ENCODE measurements around the gene PPP1R1C. TPM values are rescaled to one million over a fixed set of nuclear protein-coding genes. Genes with fewer than 3 reads are reported as not detected.

PPP1R1C gene
- total RNA-seq, 4 donors from 2014 or later, result 1.5 to 6.3 TPM; not detected in 2

DNA sequence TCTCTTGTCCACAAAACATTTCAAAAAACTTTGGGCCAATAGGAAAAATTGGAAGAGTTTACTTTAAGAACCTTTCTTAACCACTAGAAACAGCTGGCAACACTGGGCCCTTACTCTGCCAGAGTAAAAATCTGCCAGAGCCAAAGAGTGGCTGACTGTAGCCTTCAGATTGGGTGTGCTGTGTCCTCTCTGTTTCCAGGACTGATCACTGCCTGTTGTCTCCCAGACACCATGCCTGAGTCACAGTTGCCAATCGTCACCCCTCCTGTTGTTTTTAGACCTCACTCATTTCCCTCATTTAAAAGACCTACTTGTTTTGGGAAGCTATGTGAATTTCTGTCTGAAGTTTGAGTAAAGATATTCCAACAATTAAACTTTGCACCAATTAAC is 159.1 kb downstream of the PPP1R1C start:
- WGBS, 2 donors, result 13 to 19% methylated on average over 1 of the region's 1 CpG
- no peak for DNase-seq (ENCODE audit: low spot score in 2 of 2)
- no peak for TF ChIP-seq POLR2A (IDR thresholded peaks at IDR 0.05)
- TF ChIP-seq, protein P1, sequence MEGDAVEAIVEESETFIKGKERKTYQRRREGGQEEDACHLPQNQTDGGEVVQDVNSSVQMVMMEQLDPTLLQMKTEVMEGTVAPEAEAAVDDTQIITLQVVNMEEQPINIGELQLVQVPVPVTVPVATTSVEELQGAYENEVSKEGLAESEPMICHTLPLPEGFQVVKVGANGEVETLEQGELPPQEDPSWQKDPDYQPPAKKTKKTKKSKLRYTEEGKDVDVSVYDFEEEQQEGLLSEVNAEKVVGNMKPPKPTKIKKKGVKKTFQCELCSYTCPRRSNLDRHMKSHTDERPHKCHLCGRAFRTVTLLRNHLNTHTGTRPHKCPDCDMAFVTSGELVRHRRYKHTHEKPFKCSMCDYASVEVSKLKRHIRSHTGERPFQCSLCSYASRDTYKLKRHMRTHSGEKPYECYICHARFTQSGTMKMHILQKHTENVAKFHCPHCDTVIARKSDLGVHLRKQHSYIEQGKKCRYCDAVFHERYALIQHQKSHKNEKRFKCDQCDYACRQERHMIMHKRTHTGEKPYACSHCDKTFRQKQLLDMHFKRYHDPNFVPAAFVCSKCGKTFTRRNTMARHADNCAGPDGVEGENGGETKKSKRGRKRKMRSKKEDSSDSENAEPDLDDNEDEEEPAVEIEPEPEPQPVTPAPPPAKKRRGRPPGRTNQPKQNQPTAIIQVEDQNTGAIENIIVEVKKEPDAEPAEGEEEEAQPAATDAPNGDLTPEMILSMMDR (IDR thresholded peaks at IDR 0.05), result no peak
- no peak overlapping the region for H3K4me3 ChIP-seq (ENCODE audit: low read depth, poor library complexity, severe bottlenecking)
- intact Hi-C loops (cut with DNase I; ENCODE audit: low total_unique reads), result no loop called here

DNA sequence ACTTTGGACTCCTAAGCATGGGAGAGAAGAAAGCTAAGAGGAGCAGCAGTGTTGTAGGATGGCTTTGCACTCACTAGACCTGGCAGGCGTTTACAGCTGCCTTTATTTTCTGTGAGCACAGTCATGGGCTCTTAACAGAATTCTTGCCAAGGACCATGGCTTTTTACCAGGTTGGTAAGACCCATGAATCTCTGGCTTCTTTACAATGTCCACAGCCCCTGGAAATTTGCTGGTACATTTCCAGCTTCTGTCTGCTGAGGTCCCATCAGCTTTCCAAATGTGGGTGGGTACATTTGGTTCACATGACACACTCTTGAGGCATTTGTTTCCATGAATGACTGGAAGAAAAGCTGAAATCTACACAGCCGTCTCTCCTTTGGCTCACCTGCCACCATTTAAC is 162.7 kb downstream of the PPP1R1C start:
- DNase-seq (ENCODE audit: low spot score in 2 of 2), result no peak
- TF ChIP-seq POLR2A (IDR thresholded peaks at IDR 0.05), result no peak
- TF ChIP-seq, protein P1 (IDR thresholded peaks at IDR 0.05), result no peak
- no peak overlapping the region for H3K4me3 ChIP-seq (ENCODE audit: low read depth, poor library complexity, severe bottlenecking)
- WGBS, 2 donors, result 35 to 44% methylated on average over 2 of the region's 2 CpGs
- intact Hi-C loops (cut with DNase I; ENCODE audit: low total_unique reads), result no loop called here

DNA sequence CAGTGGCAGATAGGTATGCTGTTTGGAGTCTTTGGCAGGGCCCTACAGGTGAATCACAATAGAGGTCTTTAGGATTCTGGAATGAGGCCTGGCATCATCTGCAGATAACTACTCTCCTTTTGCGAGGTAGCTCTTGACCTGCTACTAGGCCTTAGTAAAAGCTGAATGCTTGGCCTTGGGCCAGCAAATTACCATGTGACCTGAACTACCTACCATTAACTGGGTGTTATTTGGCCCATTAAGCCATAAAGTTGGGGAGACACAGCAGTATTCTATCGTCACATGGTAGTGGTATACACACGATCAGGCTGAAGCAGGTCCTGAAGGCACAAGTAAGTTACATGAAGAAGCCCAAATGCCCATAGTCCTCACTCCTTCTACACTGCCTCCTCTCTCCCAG is 178.2 kb downstream of the PPP1R1C start:
- WGBS, 2 donors, result 75 to 84% methylated on average over 3 of the region's 3 CpGs
- H3K4me3 ChIP-seq (ENCODE audit: low read depth, poor library complexity, severe bottlenecking), result no peak overlapping the region
- TF ChIP-seq, protein P1 (IDR thresholded peaks at IDR 0.05), result no peak
- no peak for TF ChIP-seq POLR2A (IDR thresholded peaks at IDR 0.05)
- intact Hi-C loops (cut with DNase I; ENCODE audit: low total_unique reads), result no loop called here
- no peak for DNase-seq (ENCODE audit: low spot score in 2 of 2)

DNA sequence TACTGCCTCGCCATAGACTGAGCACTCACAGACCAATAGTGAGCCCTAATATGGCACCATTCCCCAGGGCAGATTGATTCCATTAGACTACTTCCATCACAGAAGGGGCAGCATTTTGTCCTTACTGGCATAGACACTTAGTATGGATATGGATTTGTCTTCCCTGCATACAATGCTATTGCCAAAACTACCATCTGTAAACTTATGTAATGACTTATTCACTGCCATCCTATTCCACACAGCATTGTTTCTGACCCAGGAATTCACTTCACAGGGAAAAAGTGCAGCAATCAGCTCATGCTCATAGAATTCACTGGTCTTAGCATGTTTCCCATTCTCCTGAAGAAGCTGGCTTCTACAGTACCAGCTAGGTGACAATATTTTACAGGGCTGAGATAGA is 179.0 kb downstream of the PPP1R1C start:
- 80 to 100% methylated on average over 1 of the region's 1 CpG for WGBS, 2 donors

DNA sequence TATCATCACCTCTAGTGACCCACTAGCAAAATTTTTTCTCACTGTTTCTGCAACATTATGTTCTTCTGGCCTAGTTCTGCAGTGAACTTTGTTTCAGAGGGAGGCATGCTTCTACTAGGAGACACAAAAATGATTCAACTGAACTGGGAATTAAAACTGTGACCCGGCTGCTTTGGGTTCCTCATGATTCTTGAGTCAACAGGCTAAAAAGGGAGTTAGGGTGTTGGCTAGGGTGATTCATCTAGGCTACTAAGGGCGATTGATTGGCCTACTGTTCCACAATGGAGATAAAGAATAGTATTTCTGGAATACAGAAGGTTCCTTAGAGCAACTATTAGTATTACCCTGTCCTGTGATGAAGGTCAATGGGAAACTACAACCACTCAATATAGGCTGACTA is 179.5 kb downstream of the PPP1R1C start:
- H3K4me3 ChIP-seq (ENCODE audit: low read depth, poor library complexity, severe bottlenecking), result no peak overlapping the region
- intact Hi-C loops (cut with DNase I; ENCODE audit: low total_unique reads), result no loop called here
- WGBS, 2 donors, result 57 to 69% methylated on average over 2 of the region's 2 CpGs
- no peak for DNase-seq (ENCODE audit: low spot score in 2 of 2)
- TF ChIP-seq, protein P1 (IDR thresholded peaks at IDR 0.05), result no peak
- no peak for TF ChIP-seq POLR2A (IDR thresholded peaks at IDR 0.05)

More for the DNA sequence above, 179.0 kb downstream of the PPP1R1C start:
- DNase-seq (ENCODE audit: low spot score in 2 of 2), result no peak
- TF ChIP-seq, protein P1 (IDR thresholded peaks at IDR 0.05), result no peak
- no peak for TF ChIP-seq POLR2A (IDR thresholded peaks at IDR 0.05)
- intact Hi-C loops (cut with DNase I; ENCODE audit: low total_unique reads), result no loop called here
- H3K4me3 ChIP-seq (ENCODE audit: low read depth, poor library complexity, severe bottlenecking), result no peak overlapping the region

DNA sequence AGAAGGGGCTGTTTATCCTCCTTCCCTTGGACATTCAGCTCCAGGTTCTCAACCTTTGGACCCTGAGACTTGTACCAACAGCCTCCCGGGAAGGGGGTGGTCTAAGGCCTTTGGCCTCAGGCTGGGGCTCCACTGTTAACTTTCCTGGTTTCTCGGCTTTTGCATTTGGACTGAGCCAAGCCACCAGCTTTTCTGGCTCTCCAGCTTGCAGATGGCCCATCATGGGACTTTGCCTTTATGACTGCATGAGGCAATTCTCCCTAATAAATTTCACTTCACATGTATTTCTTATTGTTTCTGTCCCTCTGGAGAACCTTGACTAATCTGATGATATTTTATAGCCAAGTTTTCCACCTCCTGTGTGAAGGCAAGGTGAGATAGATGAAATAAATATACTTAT is 180.8 kb downstream of the PPP1R1C start:
- DNase-seq (ENCODE audit: low spot score in 2 of 2), result no peak
- no peak overlapping the region for H3K4me3 ChIP-seq (ENCODE audit: low read depth, poor library complexity, severe bottlenecking)
- intact Hi-C loops (cut with DNase I; ENCODE audit: low total_unique reads), result no loop called here
- TF ChIP-seq POLR2A (IDR thresholded peaks at IDR 0.05), result no peak
- TF ChIP-seq, protein P1 (IDR thresholded peaks at IDR 0.05), result no peak
- WGBS, 2 donors, result 82 to 84% methylated on average over 2 of the region's 2 CpGs
